ENCODE measurements around the gene GH1. TPM values are rescaled to one million over a fixed set of nuclear protein-coding genes. Genes with fewer than 3 reads are reported as not detected.

Gene GH1
- total and polyA plus RNA-seq, 9 of the 15 experiments (the other 6 are each of a cell fraction or from before 2014, with no cell fraction given): not detected

DNA sequence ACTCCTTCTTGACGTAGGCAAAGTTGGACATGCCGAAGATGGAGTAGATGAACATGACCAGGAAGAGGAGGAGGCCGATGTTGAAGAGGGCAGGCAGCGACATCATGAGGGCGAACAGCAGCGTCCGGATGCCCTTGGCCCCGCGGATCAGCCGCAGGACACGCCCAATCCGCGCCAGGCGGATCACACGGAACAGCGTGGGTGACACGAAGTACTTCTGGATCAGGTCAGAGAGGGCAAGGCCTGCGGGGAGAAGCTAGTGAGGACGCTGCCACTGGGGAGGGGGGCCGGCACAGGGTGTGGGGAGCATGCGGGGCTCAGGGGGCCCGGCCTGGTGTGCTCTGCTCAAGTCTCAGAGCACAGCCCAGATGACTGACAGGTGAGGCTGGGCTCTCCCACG, 23.1 kb upstream of the GH1 start:
- H3K27ac ChIP-seq (ENCODE audit: extremely low read depth, low read depth, low read length): no peak overlapping the region
- POLR2A ChIA-PET: interaction anchor here (0.6 kb wide), 1 partner anchor 13 kb away, joined by 3 read pairs; no protein-coding TSS in a partner anchor
- DNase-seq (ENCODE audit: extremely low read depth in 1 of 4, low spot score in 3 of 4): no peak
- H3K36me3 ChIP-seq (ENCODE audit: control insufficient read depth, insufficient read depth, low read length): no peaks in the 10 kb centered on the region
- intact Hi-C loops (cut with micrococcal nuclease) (loop anchor here (10.0 kb wide), 1 partner anchor 83 kb away; the partner anchor contains the start of gene ICAM2), in situ Hi-C loops (cut with MboI) (no loop called here)
- no peaks in the 10 kb centered on the region for H3K79me2 ChIP-seq (ENCODE audit: control insufficient read depth, insufficient read depth, low read length)
- no peak overlapping the region for H3K4me2 ChIP-seq (ENCODE audit: insufficient read depth, low read length)
- FAIRE-seq: no peak
- no peak overlapping the region for H3K9ac ChIP-seq (ENCODE audit: insufficient read depth in 1 of 2, low read depth in 2 of 2, low read length in 2 of 2)
- WGBS (ENCODE audit: insufficient coverage, low coverage, missing lambda C conversion rate): 36% methylated on average over 22 of the region's 23 CpGs
- ATAC-seq: no peak
- no TSS peak for BruUV-seq (replicated peaks)
- peaks cover 3 to 38% of the 10 kb centered on the region in 2 experiments; a peak in 3 of 5 replicates for H3K4me1 ChIP-seq (replicated peaks in 1 of 2; ENCODE audit: control insufficient read depth in 2 of 2, insufficient read depth in 2 of 2, low read length in 2 of 2)
- no peaks in the 10 kb centered on the region; the same call in 1 of the 2 replicates for H4K20me1 ChIP-seq (replicated peaks; ENCODE audit: control insufficient read depth, insufficient read depth, low read length)
- no peaks in the 10 kb centered on the region; the same call in 1 of the 2 replicates for H3K9me3 ChIP-seq (replicated peaks; ENCODE audit: control insufficient read depth, insufficient read depth, low read depth, low read length)
- no peaks in the 10 kb centered on the region for H3K9me1 ChIP-seq (ENCODE audit: control insufficient read depth, insufficient read depth, low read length)
- CTCF ChIA-PET (ENCODE audit: low intra/inter-chr PET ratio): no interaction called here
- 0 out of 2 replicates have a peak, but pooled peaks have one; percentile 16 for TF ChIP-seq POLR2G (IDR thresholded peaks at IDR 0.05; ENCODE audit: low read depth, low read length)
- TF ChIP-seq GTF2E2 (tag; IDR thresholded peaks at IDR 0.05): no peak
- TF ChIP-seq HCFC1 (IDR thresholded peaks at IDR 0.05; ENCODE audit: low read depth, low read length): no peak
- no peak for TF ChIP-seq ZFX (CRISPR knock-in tag; IDR thresholded peaks at IDR 0.05)
- H2AFZ ChIP-seq (ENCODE audit: low read depth, low read length): no peak overlapping the region
- H3K27me3 ChIP-seq (ENCODE audit: control insufficient read depth in 2 of 2, insufficient read depth in 2 of 2, low read length in 2 of 2): peaks cover 17 to 50% of the 10 kb centered on the region in 2 experiments; a peak in 4 of 5 replicates
- H3K4me3 ChIP-seq: no peak overlapping the region

DNA sequence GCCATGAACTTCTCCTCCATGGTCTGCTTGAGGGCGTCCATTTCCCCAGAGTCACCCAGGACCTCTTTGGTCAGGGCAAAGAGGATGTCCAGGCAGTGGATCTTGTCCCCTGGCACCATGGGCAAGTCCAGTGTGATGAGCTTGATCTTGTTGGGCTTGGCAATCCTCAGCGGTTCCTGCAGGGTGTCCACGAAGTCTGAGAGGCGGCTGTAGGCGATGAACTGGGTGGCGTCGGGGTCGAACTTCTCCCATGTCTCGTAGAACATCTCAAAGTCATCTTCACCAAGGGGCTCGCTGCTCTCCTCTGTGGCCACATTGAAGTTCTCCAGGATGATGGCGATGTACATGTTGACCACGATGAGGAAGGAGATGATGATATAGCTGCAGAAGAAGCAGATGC, 22.5 kb upstream of the GH1 start:
- POLR2A ChIA-PET: interaction anchor here (0.6 kb wide), 1 partner anchor 12 kb away, joined by 3 read pairs; no protein-coding TSS in a partner anchor

More for the DNA sequence above, 22.5 kb upstream of the GH1 start:
- Histone ChIP-seq H3K27ac (ENCODE audit: extremely low read depth, low read depth, low read length) (no peak overlapping the region), H4K20me1 (replicated peaks; ENCODE audit: control insufficient read depth, insufficient read depth, low read length) (no peaks in the 10 kb centered on the region; the same call in 1 of the 2 replicates), H3K4me1 (replicated peaks in 1 of 2; ENCODE audit: control insufficient read depth in 2 of 2, insufficient read depth in 2 of 2, low read length in 2 of 2) (peaks cover 0 to 32% of the 10 kb centered on the region in 2 experiments; a peak in 3 of 5 replicates), H3K9me3 (replicated peaks; ENCODE audit: control insufficient read depth, insufficient read depth, low read depth, low read length) (no peaks in the 10 kb centered on the region; the same call in 1 of the 2 replicates), H3K79me2 (ENCODE audit: control insufficient read depth, insufficient read depth, low read length) (no peaks in the 10 kb centered on the region), H2AFZ (ENCODE audit: low read depth, low read length) (no peak overlapping the region), H3K36me3 (ENCODE audit: control insufficient read depth, insufficient read depth, low read length) (no peaks in the 10 kb centered on the region), H3K27me3 (ENCODE audit: control insufficient read depth in 2 of 2, insufficient read depth in 2 of 2, low read length in 2 of 2) (peaks cover 17 to 50% of the 10 kb centered on the region in 2 experiments; a peak in 4 of 5 replicates), H3K4me2 (ENCODE audit: insufficient read depth, low read length) (no peak overlapping the region), H3K9ac (ENCODE audit: insufficient read depth in 1 of 2, low read depth in 2 of 2, low read length in 2 of 2) (no peak overlapping the region; a peak in 1 of 4 replicates), H3K4me3 (no peak overlapping the region), H3K9me1 (ENCODE audit: control insufficient read depth, insufficient read depth, low read length) (no peaks in the 10 kb centered on the region)
- DNase-seq (ENCODE audit: extremely low read depth in 1 of 4, low spot score in 3 of 4) (no peak), FAIRE-seq (no peak), ATAC-seq (no peak)
- intact Hi-C loops (cut with micrococcal nuclease): loop anchor here (10.0 kb wide), 1 partner anchor 84 kb away; the partner anchor contains the start of gene ICAM2
- in situ Hi-C loops (cut with MboI): no loop called here
- WGBS (ENCODE audit: insufficient coverage, low coverage, missing lambda C conversion rate): 6% methylated on average over 12 of the region's 12 CpGs
- TF ChIP-seq ZNF778 (CRISPR knock-in tag; IDR thresholded peaks at IDR 0.05) (no peak), SETDB1 (IDR thresholded peaks at IDR 0.05; ENCODE audit: low read length) (no peak), DACH1 (IDR thresholded peaks at IDR 0.05; ENCODE audit: partially characterized antibody) (no peak), ZBED1 (IDR thresholded peaks at IDR 0.05) (no peak), ARNT (IDR thresholded peaks at IDR 0.05) (no peak), TBL1XR1 (IDR thresholded peaks at IDR 0.05; ENCODE audit: low read length in 2 of 2) (no peak), ZNF140 (CRISPR knock-in tag; IDR thresholded peaks at IDR 0.05) (no peak), SRSF7 (optimal IDR thresholded peaks at IDR 0.05; ENCODE audit: low read depth, low read length) (no peak), HIVEP1 (CRISPR knock-in tag; IDR thresholded peaks at IDR 0.05) (no peak), OTX1 (CRISPR knock-in tag; IDR thresholded peaks at IDR 0.05) (no peak)
- TF ChIP-seq, protein P1, sequence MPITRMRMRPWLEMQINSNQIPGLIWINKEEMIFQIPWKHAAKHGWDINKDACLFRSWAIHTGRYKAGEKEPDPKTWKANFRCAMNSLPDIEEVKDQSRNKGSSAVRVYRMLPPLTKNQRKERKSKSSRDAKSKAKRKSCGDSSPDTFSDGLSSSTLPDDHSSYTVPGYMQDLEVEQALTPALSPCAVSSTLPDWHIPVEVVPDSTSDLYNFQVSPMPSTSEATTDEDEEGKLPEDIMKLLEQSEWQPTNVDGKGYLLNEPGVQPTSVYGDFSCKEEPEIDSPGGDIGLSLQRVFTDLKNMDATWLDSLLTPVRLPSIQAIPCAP (CRISPR knock-in tag; IDR thresholded peaks at IDR 0.05; ENCODE audit: borderline replicate concordance): no peak
- no TSS peak for BruUV-seq (replicated peaks)
- CTCF ChIA-PET (ENCODE audit: low intra/inter-chr PET ratio): no interaction called here

Measured in K562 (cell line).